GM21723 (cell line): ENCODE results near the gene COMMD10.
A peak's percentile ranks its signal among the peaks of the same experiment; 100 is the strongest.
"Not testable (repeated sequence)": the region's sequence is repeated elsewhere in the genome, so short reads cannot be mapped to it uniquely, and the experiment has no call there.

Source experiments
- ATAC-seq: cut with Tn5 transposase; IDR thresholded peaks from one replicate; pipeline ENCODE4 v1.9.1; 2021; ENCODE audit warnings: mild to moderate bottlenecking, moderate library complexity; ENCODE audit not compliant: unreplicated experiment

Gene COMMD10

DNA sequence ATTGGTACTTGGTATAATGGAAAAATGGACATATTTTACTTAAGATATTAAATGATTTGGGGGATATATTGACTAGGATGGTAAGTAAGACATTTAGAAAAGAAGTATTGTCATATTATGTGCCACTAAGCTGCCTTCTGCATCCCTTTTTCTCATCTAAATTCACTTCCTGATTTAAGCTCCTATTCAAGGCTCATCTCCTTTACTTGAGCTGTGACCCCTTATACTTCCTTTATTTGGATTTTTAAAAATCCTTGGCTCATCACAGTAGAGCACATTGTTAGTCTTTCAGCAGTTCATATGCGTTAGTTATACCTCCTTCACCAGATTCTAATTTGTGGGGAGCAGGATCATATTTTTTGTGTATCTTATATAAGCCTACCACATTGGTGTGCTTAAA, 6.6 kb downstream of the COMMD10 start:
- no peak for ATAC-seq

DNA sequence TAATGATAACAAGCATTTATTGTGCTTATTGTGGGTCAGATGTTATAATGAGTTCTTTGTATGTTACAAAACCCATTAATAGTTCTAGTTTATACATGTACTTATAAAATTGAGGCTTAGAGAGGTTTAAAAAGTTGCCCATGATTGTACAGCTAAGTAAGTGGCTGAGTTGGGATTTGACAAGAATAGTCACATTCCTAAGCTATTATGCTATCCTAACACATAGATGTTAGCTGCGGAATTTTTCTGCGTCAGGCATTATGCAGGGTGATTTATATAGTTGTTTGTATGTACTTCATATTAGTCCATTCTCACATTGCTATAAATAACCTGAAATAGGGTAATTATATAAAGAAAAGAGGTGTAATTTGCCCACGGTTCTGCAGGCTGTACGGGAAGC, 12.5 kb downstream of the COMMD10 start:
- ATAC-seq: no peak

DNA sequence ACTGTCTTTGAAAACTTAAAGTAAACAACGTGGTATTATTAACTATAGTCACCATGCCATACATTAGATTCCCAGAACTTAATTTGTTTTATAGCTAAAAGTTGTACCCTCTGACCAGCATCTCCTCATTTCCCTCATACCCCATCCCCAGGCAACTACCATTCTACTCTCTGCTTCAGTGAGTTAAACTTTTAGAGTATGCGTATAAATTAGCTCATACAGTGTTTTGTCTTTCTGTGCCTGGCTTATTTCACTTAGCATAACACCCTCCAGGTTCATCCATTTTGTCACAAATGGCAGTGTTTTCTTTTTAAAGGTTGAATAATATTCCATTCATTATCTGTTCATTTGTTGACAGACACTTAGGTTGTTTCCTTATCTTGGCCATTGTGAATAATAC, 14.2 kb downstream of the COMMD10 start:
- no peak for ATAC-seq

DNA sequence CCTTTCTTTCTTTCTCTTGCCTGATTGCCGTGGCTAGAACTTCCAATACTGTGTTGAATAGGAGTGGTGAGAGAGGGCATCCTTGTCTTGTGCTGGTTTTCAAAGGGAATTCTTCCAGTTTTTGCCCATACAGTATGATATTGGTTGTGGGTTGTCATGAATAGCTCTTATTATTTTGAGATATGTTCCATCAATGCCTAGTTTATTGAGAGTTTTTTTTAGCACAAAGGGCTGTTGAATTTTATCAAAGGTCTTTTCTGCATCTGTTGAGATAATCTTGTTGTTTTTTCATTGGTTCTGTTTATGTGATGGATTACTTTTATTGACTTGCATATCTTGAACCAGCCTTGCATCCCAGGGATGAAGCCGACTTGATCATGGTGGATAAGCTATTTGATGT, 20.1 kb downstream of the COMMD10 start:
- not testable (repeated sequence) for ATAC-seq

DNA sequence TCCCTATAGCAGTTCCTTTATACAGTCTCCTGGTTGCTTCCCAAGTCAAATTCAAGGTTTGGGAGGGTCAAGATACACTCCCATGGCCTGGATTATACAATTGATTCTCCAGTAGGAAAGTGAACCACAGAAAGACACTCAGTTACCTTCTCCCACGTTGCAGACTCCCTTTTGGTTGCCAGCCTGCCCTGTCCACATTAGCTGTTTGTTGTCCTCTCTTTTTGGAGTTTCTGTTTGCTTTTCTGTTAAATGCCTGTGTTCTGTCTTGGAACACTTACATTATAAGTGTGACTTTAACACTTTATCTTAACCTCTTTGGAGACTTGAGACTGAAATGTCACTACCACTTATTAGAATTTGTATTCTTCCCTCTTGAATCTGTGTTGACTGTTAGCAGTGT, 30.3 kb downstream of the COMMD10 start:
- no peak for ATAC-seq

DNA sequence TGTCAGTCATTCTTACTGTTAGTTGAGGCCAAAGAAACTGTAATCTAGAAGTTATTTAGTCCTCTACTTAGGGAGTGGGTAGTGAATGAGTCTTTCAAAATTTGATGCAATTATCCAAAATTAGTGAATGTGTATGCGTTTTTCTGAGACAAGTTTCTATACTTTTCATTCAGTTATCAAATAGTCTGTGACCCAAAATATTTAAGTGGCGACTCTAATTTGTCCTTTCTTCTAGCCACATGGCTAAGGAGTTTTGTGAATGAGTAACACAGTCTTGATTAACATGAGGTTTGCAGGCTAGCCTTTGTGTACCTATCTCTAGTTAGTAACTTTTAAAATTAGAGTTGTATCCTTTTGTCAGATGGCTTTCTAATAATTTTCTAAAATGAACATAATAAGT, 45.6 kb downstream of the COMMD10 start:
- no peak for ATAC-seq

DNA sequence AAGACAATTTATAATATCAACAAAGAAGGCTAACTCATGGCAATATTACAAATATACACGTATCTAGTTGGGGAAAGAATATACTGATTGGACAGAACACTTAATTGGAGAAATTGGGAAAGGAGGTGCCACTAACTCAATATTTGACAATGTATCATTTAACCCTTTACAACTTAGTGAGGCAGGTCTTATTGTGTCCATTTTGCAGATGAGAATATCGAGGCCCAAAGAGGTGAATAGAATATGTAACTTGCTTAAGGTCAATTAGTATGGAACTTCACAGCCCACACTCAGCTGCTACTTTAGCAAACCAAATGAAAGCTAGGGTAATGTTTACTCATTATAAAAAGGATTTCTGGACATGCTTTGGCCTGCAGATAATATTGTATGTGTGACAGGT, 46.2 kb downstream of the COMMD10 start:
- ATAC-seq: no peak

DNA sequence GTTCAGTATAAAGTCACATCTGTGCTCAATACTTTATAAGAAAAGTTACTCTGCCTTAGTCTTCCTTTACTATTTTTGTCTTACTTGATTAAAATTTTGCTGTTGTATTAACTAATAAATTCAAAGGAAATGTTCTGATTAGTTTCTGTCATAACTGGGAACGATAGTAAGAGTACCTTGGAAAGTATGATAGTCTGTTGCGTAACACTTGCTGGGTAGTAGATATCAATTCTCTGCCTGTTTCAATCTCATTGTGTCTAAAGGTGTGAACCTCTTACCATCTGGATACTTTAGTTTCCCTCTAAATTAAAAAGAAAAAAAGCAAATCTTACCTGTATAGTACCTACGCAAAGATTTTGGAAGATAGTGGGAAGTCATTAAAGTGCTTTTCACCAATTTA, 48.5 kb downstream of the COMMD10 start:
- ATAC-seq: no peak

DNA sequence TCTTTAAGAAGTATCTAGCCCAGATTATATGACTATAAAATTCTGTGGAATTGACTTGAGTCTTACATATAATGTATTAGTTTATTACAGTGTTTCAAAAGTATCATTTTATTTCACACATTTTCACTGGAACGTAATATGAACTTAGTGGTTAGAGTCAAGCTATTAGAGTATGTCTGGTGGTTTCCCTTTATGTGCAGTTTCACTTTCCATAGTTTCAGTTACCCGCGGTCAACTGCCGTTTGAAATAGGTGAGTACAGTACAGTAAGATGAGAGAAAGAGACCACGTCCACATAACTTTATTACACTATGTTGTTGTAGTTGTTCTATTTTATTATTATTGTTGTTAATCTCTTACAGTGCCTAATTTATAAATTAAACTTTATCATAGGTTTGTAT, 50.5 kb downstream of the COMMD10 start:
- peak; percentile 99 for ATAC-seq

DNA sequence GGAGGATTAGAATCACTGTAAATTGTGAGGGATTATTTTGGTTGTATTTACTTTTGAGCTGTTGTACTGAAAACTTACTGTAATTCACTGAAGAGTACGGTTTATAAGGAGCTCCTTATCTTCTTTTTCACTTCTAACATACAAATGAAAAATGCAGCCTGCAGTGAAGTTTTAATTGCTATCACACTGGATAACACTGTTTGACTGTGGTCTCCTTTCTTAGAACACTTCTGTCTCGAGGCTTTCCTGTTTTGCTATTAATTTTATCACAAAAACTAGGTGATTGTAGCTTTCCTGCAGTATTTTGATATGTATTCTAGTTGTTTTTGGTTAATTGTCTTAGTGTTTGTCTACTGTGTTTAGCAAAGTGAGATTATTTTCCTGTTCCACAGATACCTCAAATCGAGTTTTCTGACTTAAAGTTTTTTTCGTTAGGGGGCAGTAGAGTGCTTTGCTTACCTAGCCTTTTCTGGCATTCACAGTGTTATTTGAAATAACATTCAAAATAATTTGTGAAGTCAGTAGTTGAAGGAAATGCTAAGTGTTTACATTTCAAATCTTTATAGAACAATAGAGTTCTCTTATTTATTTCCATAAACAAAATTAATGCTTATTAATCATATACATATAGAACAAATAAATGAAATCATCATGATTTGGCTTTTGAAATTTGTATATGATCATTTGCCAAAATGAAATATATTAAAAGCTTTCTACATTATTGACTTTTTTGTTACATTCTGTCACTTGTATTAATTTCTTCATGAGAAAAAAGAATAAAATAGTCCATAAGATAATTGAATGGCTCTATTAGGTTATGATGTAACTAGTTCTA, 52.9 kb downstream of the COMMD10 start:
- peak; percentile 49 for ATAC-seq

DNA sequence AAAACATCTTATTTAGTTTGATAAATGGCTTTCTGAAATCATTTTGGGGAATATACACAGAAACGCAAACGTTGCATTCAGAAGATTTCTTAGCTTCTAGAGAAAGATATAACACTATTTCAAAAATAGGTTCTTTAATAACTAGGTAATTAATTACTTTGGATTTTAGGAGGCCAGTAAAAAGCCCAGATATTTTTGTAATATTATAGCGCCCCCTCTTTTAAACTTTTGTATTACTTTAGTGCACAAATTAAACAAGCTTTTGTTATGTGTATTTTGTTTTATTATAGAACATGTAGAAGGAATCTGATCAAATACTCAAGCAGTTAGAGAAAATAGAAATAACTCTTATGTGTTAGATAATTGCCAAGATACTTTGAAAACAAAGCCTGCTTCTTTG, 57.7 kb downstream of the COMMD10 start:
- ATAC-seq: no peak

DNA sequence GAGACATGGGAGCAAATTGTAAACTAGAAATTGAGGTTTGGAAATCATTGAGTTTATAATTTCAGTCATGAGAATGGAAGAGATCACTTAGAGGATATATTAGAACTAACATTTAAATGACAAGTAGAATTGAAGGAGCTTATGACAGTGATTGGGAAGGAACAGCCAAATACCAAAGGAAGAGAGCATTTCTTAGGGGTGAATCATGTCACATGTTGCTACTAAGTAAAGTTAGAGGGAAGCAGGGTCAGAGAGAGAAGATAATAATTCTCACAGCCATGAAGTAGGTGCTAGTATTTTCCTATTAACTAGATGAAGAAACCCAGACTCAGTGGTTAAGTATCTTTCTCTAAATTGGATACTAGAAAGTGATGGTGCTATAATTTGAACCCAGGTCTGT, 59.3 kb downstream of the COMMD10 start:
- no peak for ATAC-seq

DNA sequence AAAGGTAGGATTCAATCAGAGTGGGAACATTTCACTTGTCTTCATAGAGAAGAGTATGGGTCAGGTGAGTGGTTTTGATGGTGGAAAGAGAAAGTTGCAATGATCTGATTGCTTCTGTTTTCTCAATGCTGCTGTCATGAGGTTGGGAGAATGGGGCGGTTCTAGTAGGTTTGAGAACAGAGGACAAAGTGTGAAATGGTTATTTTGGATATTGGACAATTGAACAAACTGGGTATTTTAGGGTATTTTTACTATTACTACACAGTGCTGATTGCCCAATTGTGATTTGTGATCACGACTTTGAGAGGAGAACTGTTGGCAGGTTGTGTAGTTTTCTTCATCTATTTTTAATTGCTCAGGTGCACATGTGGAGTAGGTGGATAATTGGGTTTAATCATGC, 60.2 kb downstream of the COMMD10 start:
- no peak for ATAC-seq

DNA sequence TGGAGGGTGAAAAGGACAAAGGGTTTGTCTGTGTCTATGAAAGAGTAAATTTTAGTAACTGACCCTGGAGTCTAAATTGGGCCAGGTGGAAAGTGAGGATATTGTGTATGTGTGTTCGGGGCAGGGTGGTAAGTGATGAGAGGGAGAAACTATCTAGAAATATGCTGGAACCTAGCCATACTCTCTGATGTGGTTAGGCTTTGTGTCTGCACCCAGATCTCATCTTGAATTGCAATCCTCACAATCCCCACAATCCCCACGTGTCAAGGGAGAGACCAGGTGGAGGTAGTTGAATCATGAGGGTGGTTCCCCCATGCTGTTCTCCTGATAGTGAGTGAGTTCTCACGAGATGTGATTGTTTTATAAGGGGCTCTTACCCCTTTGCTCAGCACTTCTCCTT, 60.6 kb downstream of the COMMD10 start:
- no peak for ATAC-seq

DNA sequence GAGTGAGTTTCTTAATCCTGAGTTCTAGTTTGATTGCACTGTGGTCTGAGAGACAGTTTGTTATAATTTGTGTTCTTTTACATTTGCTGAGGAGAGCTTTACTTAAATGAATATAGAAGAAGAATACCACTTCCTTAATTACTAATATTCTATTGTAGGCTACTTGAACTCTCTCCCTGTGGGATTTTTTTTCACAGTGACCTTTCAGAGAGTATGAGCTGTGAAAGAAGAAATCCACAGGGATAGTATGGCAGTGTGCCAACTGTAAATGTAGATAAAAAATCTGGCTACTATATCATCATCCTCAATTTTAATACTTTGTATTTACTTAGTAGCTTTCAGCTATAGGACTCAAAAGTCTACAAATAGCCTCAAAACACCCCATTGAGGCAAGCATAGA, 67.3 kb downstream of the COMMD10 start:
- no peak for ATAC-seq

DNA sequence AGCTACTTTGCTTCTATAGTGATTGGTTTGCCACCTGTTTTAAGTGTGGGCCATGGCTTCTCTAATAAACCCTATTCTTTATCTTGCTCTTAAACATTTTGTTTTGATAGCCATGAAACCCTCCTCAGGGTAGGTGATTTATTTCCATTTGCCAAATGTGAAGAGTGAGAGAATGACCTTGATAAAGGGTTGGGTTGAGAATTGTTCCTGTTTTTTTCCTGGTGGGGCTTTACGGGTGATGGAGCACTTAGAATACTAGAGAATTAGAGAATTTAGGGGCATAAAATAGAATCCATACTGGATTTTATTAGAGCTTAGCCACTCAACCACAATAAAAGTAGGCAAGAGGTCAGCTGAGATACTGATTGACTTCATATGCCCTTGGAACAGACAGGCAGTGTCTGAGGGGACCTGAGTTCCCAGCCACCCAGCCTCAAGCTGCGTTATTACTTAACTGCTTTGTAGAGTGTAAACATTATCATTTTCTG, 68.9 kb downstream of the COMMD10 start:
- ATAC-seq: no peak

DNA sequence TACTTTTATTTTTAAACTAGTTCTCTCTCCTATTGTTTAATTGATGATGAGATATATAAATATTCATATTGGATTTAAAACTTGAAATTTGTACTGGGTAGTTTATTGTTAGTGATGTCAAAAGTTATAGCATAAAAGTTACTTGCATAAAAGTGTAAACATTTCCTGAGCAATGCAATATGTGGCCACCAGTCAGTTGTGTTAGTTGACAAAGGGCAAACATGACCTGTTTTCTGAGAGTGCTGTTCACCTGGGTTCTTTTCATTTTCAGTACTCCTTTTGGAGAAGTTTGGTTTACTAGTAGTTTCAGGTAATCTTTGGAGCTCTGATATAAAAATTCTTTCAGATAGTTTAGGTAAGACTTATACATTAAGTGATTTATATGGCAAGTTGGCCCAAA, 69.4 kb downstream of the COMMD10 start:
- no peak for ATAC-seq

DNA sequence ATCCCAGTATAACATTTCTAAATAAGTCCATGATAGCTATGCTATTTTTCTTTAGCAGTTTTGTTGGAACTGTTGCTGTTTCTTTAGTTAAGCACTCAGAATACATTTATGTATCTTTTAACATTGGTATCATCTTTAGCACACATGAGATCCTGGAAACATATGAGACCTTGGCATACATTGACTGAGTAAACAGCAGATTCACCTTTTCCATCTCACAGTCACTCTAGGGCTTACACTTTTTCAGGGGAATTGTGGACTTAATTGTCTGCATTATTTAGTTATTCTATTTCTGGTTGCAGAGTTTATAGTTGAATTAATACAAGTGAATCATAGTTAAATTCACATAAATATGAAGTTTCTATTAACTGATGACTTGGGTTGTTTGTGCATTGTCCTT, 70.1 kb downstream of the COMMD10 start:
- no peak for ATAC-seq

DNA sequence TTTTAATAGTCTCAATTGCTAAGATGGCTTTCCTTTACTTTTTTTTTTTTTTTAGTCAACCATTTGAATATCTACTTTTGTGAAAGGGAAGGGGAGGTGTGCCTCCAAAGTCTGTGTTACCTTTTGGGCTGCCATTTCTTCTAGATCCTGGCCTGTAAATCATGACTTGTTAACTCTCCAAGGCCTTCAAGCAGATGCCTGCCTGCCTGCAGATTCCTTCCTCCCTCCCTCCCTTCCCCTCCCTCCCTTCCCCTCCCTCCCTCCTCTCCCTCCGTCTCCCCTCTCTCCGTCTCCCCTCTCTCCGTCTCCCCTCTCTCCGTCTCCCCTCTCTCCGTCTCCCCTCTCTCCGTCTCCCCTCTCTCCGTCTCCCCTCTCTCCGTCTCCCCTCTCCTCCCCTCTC, 73.1 kb downstream of the COMMD10 start:
- ATAC-seq: no peak

DNA sequence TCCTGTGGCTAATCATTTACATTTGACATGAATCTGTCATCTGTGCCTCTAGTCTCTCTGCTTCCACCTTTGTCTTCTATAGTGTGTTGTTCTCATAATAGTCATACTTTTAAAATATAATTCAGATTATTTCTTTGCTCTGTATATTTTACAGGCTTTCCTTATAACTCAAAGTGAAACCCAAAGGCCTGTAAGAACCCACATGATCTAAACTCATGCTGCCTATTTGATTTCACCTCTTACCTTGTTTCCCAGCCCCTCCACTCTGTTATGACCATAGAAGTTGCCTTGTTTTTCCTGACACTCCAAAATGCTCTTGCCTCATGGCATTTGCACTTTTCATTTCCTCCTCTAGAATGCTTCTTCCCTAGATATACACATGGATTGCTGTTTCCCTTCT, 74.2 kb downstream of the COMMD10 start:
- no peak for ATAC-seq

DNA sequence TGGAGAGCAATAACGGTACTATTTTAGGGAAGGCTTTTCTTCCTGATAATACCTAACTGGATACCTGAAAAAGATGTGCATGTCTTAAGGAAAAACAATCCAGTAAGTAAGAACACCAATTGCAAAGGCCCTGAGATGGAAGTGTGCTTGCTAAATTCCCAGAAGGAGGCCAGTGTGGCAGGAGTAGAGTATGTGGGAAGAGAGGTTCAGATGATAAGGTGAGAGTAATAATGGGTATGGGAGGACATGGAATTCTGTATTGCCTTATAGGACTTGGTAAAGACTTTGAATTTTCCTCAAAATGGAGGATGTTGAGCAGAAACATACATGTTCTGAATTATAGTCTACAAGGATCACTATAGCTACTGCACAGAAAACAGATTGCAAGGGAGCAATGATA, 89.3 kb downstream of the COMMD10 start:
- ATAC-seq: no peak

DNA sequence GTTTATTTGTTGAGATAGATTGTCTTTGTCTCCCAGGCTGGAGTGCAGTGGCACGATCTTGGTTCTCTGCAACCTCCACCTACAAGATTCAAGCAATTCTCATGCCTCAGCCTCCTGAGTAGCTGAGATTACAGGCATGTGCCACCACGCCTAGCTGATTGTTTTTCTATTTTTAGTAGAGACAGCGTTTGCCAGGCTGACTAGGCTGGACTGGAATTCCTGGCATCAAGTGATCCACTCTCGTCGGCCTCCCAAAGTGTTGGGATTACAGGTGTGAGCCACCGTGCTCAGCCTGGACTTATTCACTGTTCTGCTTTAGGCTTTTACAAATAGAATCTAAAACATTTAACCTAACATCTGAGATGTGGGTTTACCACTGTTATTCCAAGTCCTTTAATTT, 91.3 kb downstream of the COMMD10 start:
- no peak for ATAC-seq

DNA sequence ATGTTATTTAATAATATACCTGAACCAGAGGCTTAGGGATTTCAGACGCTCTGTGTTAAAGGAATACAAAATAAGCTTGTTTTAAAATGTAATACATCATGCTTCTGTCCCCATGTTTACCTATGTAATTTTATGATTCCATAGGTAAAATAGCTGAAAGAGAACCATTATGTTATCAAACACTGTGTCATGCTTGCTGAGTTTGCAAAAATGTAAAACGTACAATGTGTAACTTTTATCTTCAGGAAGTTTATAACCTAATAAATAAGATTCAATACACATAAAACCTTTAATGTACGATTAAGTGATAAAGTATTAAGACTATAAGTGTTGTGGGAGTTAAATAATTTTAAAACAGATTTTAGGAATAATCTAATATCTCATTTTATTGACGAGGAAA, 94.1 kb downstream of the COMMD10 start:
- ATAC-seq: no peak
